ENCODE measurements around the gene LIPT1.

DNA sequence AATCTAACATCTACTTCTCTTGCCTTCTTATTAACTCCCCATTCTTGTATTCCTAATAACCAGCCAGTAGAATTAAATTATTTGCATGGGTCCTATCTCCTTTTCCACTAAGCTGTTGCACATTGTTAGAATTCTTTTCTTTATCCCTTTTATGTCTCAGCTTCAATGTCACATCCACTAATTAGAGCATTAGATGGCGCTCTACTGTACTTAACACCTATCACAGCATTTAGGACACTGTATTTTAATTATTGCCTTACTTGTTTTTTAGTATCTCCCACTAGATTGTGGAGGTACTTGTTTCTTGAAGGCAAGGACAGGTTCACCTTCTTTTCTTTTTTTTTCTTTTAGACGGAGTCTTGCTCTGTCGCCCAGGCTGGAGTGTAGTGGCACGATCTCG lies 3.8 kb downstream of the LIPT1 start:
- TF ChIP-seq POLR2AphosphoS5 (IDR thresholded peaks at IDR 0.05) = no peak
- TF ChIP-seq, protein P1, sequence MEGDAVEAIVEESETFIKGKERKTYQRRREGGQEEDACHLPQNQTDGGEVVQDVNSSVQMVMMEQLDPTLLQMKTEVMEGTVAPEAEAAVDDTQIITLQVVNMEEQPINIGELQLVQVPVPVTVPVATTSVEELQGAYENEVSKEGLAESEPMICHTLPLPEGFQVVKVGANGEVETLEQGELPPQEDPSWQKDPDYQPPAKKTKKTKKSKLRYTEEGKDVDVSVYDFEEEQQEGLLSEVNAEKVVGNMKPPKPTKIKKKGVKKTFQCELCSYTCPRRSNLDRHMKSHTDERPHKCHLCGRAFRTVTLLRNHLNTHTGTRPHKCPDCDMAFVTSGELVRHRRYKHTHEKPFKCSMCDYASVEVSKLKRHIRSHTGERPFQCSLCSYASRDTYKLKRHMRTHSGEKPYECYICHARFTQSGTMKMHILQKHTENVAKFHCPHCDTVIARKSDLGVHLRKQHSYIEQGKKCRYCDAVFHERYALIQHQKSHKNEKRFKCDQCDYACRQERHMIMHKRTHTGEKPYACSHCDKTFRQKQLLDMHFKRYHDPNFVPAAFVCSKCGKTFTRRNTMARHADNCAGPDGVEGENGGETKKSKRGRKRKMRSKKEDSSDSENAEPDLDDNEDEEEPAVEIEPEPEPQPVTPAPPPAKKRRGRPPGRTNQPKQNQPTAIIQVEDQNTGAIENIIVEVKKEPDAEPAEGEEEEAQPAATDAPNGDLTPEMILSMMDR (IDR thresholded peaks at IDR 0.05) = no peak
